HG03575 (cell line): ENCODE results near the gene SHF.

Experiments
- ATAC-seq: cut with Tn5 transposase; IDR thresholded peaks from one replicate; pipeline ENCODE4 v1.9.1; 2021; ENCODE audit not compliant: unreplicated experiment, insufficient number of reproducible peaks, low FRiP score; ENCODE audit errors: extremely low read depth

Gene SHF

DNA sequence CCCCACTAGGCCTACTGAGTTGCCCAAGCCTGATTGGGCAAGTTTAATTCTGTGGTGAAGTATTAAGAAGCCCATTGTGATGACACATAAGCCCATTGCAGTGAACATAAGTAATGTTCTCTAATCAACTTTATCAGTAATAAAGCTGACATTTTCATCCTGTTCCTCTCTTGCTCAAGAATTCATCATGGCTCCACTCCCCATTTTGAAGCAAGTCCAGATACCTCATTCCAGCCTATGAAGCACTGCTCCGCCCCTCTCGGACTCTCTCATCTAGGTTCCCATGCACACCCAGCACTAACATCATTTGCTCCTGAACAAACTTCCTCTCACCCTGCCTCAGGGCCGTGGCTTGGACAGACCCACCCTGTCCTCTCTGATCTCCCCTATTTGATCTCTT, 10.5 kb downstream of the SHF start:
- ATAC-seq = no peak

DNA sequence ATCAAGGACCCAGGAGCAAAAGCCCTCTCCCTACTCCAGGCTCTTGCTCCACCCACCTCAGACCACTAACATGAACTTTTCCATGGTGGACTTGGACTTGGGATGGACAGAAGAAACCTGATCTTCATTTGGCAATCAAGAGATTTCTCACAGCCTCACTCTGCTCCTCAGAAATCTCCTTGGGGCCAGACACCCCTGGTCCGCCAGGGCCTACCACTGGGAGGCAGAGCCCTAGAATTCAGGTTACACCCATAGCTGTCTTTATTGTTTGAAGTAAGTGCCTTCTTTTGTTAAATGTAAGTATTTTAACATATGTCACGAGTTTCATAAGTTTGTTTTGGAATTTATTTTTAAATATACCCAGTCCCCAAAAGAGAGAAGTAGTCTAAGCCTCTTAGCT, 13.2 kb downstream of the SHF start:
- no peak for ATAC-seq

DNA sequence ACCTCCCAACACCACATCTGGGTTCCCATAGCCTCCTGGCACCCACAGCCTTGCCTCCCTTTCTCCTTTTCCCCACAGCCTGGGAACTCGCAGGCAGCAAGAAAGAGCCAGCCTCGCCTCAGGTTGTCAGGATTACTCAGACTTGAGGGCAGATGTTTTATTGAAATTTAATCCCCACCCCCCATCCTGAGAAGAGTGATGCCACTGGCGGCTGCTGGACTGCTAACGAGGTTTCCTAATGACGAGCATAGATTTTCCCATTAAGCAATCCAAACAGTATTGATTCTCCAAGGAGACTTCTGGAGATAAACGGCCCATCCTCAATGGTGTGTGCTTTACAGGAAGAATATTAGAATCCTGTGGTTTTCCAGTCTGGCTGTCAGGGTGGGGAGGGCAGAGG, 13.7 kb downstream of the SHF start:
- no peak for ATAC-seq

DNA sequence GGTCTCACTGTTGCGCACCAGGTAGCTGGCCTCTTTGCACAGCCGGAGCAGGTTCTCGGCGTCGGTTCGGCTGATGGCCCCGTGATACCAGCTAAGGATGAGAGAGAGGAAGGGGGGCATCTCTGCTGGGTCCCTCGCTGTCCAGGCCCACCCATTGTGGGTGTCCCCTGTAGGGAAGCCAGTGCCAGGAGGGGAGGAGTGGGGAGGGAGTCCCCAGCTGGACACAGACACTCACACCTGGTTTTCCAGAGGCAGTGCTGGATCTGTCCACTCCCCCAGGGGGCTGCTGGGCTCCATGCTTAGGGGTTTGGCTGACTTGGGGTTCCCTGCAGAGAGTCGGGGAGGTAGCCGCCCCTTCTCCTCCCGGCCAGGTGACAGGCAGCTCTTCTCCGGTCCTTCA, 15.9 kb downstream of the SHF start:
- ATAC-seq = no peak

DNA sequence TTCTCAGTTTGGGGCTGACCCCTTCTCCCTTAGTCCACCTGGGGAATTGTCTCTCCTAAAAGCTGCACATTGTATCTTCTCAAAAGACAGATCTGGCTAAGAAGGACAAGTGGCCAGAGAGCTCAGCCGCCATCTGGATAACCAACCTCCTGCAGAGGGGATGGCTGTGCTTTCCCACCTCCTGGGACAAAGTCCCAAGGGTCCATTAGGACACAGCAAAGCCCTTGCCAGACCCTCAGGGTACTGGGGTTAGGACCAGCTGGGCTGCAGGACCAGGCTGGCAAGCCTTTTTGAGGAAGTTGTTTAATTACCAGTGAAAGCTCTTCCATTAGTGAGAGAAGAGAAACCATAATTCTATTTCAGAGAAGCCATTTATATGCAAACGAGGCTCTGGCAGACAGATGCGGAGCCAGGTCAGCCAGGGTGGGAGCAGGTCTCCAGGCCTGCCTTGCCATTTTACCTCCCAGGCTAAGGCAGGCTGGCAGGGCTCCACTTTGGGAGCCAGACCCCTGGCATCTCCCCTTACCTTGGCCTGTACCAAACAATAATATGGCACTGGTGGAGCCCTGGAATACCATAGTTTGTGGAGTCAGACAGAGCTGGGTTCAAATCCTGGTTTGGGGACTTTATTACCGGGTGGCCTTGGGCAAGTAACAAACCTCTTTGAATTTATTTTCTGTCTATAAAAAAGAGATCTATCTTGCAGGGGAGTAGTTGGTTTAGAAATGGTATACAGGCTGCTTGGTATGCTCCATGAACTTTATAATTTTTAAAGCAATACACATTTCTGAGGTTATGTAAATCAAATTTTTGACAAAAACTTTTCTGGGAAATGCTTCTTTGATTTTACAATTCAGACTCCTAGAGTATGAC, 17.9 kb downstream of the SHF start:
- no peak for ATAC-seq

DNA sequence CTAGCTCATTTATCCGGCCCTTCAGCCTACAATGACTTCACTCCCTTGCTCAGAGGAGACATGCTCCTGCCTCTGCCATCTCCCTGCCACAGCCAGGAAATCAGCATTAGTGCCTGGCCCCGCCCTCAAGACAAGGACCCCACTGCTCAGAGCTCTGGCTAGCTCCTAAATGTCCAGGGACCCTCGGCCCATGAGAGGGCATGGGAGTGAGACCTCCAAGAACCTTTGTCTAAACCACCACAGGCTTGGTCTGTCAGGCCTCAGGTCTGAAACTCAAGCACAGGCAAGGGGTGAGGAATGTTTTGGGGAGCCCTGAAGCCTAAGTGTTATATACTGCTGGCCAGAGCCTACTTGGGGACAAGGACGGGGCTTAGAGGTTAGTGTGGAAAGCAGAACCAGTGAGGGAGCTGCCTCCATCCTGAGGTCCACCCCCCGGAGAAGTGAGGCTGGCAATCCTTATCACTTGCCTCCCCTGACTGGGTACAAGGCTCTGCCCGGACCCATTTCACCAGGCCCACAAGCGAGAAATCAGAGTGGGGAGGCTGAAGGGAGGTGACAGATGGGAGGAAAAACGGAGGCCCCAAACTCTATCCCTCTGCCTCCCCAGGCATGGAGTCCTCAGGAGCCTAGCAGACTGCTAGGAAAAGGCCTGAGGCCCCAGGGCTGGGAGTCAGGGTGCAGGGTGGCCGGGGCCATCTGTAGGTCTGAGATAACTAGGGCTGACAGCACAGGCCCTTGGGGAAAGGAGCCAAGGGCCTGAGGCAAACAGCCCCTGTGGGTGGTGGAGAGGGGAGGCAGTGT, 18.8 kb downstream of the SHF start:
- no peak for ATAC-seq

GRCh38 chr15:45168286-45168685, 19.5 kb downstream of the SHF start:
- ATAC-seq = no peak

DNA sequence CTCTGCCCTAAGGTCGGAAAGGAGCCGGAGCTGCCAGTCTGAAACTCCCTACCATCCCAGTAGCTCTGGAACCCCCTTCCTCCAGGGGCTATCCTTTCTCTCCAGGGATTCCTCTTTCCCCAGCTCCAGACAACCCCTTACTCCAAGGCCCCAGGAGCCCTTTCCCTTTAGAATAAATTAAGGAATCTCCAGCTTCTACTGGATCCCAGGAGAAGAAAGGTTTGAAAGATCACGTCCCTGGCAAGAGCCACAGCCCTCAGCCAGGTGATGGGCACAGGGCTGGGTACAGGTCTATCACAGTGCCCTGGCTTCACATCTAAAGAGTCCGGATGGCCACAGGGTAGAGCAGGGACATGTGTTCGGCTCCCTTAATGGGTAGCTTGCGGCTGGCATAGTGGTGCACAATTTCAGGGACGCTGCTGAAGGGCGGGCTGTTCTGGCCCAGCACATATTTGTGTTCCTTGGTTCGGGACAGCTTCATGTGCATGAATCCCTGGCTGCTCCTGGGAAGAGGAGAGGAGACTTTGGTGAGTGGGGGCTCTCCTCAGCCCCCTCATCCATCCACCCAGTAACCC, 20.0 kb downstream of the SHF start:
- ATAC-seq = no peak

GRCh38 chr15:45166834-45167630, 20.7 kb downstream of the SHF start:
- peak; percentile 65 for ATAC-seq

- ATAC-seq = no peak
These were observed 22.2 kb downstream of the SHF start for GRCh38 chr15:45165536-45165935.

DNA sequence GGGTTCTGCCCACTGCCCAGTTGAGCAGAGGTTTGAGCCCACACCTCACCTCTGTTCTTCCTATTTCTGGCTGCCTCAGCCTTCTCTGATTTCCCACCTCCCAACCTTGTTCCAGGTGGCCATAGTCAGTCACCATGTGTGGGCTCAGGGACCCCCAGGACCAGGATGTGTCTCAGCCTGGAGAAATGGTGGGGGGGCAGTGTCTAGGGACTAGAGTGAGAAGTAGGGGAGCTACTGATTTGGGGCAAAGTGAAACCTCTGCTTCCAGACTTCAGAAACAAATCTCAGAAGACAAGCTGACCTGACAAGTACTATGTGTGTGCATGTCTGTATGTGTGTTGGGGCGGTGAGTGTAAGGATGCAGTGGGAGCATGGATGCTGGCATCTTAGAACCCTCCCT, 22.9 kb downstream of the SHF start:
- ATAC-seq = no peak

DNA sequence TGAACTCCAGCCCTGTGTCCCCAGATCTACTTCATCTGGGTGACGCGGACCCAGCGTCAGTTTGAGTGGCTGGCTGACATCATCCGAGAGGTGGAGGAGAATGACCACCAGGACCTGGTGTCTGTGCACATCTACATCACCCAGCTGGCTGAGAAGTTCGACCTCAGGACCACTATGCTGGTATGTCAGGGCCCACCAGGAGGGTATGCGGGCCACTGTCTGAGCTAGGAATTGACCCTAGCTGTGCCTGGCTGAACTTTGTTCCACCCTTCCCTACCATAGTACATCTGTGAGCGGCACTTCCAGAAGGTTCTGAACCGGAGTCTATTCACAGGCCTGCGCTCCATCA, 24.3 kb downstream of the SHF start:
- no peak for ATAC-seq

DNA sequence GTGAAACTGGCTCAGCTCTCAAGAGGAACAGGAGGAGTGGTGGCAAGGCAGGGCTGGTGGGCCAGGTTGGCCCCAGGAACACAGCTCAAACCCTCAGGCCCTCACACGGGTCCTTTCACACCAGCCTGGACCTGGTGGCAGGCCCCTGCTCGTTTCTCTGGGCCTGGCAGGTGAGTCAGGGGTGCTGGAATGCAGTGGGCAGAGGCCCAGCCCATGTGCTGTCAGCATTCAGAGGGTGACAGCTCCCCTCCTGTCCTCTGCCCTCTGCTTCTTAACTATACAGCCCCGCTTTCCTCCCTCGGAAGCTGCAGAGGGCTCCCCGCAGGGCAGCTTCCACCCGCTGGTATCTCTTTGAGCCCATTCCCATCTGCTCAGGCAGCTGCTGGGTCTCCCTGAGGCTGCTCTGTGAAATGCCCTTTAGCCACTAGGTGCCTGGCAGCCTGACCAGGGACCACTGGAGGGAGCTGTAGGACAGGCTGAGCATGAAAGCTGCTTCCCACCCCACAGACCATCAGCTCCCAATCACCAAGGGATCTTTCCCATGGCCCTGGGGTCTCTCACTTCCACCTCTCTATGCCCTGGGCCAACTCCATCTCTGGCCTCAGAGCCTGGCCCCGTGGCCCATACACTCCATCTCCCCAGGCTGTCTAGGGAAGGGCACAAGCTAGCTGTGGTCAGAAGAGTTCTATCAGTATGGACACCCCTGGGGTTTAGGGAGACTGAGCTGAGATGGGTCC, 24.8 kb downstream of the SHF start:
- no peak for ATAC-seq

DNA sequence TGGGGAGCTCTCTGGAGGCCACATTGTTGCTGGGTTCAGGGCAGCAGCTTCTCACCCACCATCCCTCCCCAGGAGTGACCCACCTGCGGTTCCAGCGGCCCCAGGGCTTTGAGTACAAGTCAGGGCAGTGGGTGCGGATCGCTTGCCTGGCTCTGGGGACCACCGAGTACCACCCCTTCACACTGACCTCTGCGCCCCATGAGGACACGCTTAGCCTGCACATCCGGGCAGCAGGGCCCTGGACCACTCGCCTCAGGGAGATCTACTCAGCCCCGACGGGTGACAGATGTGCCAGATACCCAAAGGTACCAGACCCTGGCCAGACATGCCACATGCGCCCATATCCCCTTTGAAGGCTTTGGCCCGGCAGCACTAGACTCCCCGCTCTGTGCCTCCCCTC, 26.1 kb downstream of the SHF start:
- no peak for ATAC-seq

- no peak for ATAC-seq
These were observed 29.8 kb downstream of the SHF start for GRCh38 chr15:45157974-45158373.

- no peak for ATAC-seq
These were observed 30.9 kb downstream of the SHF start for GRCh38 chr15:45156744-45157455.

GRCh38 chr15:45155739-45156138, 32.0 kb downstream of the SHF start:
- no peak for ATAC-seq
